IPS-15b (cell line): ENCODE results near the gene PNMA8A.

Source experiments
- H3K27me3 ChIP-seq: one replicate; pipeline ENCODE4 v1.6.1; 2013; ENCODE audit warnings: low read length; ENCODE audit not compliant: control insufficient read depth, insufficient read depth
- H3K36me3 ChIP-seq: one replicate; pipeline ENCODE4 v1.6.1; 2013; ENCODE audit warnings: low read length; ENCODE audit not compliant: control insufficient read depth, insufficient read depth
- H3K4me1 ChIP-seq: one replicate; pipeline ENCODE4 v1.6.1; 2013; ENCODE audit warnings: mild to moderate bottlenecking, low read length; ENCODE audit not compliant: control insufficient read depth, insufficient read depth
- H3K4me3 ChIP-seq: one replicate; pipeline ENCODE4 v1.5.1; 2013; ENCODE audit warnings: low read depth, low read length
- H3K9ac ChIP-seq: one replicate; pipeline ENCODE4 v1.6.1; 2013; ENCODE audit warnings: low read depth, mild to moderate bottlenecking, low read length
- H3K9me3 ChIP-seq: one replicate; pipeline ENCODE4 v1.6.1; 2013; ENCODE audit warnings: mild to moderate bottlenecking, low read length; ENCODE audit not compliant: control insufficient read depth, insufficient read depth

PNMA8A gene

DNA sequence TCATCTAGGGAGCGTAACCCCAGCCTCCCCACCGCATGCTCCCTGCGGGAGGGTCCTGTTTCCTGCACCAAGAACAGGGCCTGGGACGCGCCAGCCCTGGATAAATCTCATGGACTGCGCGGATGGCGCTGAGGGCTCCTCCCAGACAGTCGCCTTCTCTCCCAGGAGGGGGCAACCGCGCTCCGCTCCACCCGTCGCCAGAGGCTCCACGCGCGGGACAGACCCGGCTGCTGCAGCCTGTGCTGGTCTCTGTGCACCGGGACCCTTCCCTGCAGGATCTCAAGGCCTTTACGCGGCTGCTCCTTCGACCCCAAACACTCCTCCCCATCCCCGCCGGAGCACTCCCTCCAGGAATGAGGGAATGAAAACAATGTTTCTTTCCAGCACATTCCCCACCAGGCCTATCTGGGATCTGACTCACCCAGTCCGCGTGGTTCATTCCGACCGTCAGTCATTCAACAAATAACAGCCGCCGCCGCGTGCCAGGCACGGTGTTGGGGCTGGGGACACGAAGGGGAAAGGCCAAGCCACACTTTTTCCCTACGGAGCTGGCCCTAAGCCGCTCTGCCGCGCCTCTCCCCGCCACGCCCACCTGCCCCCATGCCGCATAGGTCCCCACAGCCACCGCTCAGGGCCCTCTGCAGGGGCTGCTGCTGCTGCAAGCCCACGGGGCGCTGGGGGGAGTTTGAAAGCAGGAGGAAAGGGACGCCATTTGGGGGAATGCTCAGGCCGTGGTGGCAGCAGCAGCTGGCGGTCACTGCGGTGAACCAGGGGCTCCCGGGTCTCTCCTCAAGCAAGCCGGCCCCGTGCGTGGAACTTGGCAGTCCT lies 18.3 kb upstream of the PNMA8A start:
- peak overlapping the region; percentile 55 for H3K4me3 ChIP-seq
- H3K9ac ChIP-seq: no peak overlapping the region
- H3K27me3 ChIP-seq: peaks cover 74% of the 10 kb centered on the region

DNA sequence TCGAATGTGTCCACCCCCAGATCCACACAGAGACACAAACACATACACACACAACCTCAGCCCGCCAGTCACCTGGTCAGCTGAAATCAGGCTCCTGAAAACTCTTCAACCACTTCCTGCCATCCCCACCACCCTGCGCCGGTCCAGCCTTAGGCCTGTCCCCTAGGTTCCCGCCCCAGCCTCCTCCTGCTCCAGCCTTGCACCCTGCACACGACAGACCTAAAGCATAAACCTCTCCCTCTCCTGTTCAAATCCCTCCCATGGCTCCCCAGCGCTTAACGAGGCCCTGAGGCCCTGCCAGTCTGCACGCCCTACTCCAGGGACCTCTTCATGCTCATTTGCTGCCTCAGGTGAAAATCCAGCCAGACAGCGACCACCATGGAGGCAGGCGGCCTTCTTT lies 17.2 kb upstream of the PNMA8A start:
- Histone ChIP-seq H3K4me1 (no peaks in the 10 kb centered on the region), H3K4me3 (peak overlapping the region; percentile 55), H3K9me3 (no peaks in the 10 kb centered on the region), H3K27me3 (peaks cover 64% of the 10 kb centered on the region), H3K36me3 (no peaks in the 10 kb centered on the region), H3K9ac (no peak overlapping the region)

More for the DNA sequence above, 18.3 kb upstream of the PNMA8A start:
- H3K36me3 ChIP-seq: no peaks in the 10 kb centered on the region
- no peaks in the 10 kb centered on the region for H3K4me1 ChIP-seq
- H3K9me3 ChIP-seq: no peaks in the 10 kb centered on the region

DNA sequence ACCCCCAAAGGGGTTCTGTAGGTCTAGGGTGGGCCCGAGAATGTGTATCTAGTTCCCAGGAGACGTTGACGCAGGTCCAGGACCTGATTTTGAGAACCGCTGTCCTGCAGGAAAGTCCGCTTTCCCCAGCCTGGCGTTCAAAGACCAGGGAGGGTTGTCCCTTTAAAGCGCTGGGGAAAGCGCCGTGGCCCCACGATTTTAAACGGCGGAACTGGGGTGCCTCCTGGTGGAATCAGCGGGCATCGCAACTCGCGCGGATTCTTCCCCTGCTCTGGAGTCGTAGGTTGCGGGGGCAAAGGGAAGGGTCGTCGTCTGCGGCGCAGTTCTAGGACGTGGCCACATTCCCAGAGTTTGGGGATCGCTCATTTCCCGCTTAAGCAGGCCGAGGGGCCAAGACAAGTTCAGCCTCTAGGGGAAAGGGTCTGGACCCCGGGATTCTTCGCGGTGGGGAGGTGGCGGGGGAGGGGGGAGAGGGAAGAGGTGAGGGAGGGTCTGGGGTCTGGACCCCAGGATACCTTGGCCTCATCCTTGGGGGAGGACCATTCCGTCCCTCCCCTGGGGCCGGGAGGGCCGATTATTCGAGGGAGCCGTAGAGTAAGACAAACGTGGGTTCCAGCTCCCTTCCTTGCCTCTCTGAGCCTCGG lies 16.6 kb upstream of the PNMA8A start:
- Histone ChIP-seq H3K9ac (peak overlapping the region; percentile 47), H3K27me3 (peaks cover 62% of the 10 kb centered on the region), H3K4me1 (no peaks in the 10 kb centered on the region), H3K36me3 (no peaks in the 10 kb centered on the region), H3K4me3 (peak overlapping the region; percentile 55), H3K9me3 (no peaks in the 10 kb centered on the region)

DNA sequence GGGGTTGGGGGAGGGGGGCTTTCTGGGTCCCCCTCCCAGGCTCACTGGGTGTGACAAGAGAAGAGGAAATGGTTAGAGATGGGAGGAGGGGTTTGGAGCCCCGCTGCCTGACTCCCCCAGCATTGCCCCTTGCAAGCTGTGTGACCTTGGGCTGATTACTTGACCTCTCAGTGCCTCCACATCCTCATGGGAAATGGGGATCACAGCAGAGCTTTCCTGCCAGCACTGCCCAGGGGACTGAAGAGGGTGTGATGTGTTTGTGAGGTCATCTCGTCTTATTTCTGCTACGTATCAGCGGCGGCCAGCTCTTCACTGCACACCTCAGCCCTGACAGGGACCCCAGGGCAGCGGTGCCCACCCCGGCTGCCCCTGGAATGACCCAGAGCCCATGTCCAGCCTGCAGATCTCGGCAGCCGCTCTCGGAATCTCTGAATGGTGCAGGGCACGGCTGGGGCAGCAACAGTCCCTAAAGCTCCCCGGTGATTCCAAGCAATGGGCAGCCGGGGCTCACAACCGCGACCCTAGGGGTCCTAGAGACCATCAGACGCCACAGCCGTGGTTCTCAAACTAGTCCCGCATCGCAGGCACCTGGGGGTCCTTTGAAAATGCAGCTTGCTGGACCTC lies 15.9 kb upstream of the PNMA8A start:
- peak overlapping the region; percentile 55 for H3K4me3 ChIP-seq
- H3K9me3 ChIP-seq: no peaks in the 10 kb centered on the region
- H3K36me3 ChIP-seq: no peaks in the 10 kb centered on the region
- H3K27me3 ChIP-seq: peaks cover 56% of the 10 kb centered on the region
- peak overlapping the region; percentile 47 for H3K9ac ChIP-seq
- H3K4me1 ChIP-seq: no peaks in the 10 kb centered on the region

DNA sequence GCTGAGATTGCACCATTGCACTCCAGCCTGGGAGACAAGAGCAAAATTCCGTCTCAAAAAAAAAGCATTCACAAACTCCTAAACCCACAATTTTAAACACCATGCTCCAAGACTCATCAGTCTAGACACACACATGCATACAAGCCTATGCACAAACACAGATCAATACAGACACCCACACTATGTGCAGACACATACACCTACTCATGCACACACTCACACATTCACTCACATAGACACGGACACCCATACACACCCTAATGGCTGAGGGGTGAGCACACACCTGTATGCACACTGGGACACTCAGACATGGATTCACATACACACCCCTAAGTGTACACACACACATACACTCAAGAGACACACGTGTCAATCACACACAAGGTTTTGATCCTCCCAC lies 15.0 kb upstream of the PNMA8A start:
- H3K4me3 ChIP-seq: no peak overlapping the region
- no peaks in the 10 kb centered on the region for H3K4me1 ChIP-seq
- no peaks in the 10 kb centered on the region for H3K9me3 ChIP-seq
- no peak overlapping the region for H3K9ac ChIP-seq
- H3K27me3 ChIP-seq: peaks cover 47% of the 10 kb centered on the region
- H3K36me3 ChIP-seq: no peaks in the 10 kb centered on the region

DNA sequence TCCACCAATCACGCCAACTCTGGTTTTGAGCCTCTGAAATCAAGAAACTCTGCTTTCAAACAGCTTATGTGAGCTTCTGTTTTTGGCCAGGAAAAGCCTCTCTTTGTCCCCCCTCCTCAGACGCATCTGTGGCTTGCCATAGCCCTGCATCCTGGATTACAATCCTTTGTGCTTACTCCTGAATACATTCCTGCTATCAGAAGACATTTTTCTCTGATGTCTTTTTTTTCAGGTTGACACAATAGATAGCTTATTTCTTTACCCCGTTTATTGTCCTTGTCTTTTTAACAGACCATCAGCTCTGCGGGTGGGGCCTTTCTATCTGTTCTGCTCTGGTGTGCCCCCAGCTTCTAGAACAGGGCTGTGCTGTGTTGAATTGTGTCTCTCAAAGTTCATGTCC lies 13.3 kb upstream of the PNMA8A start:
- Histone ChIP-seq H3K27me3 (peaks cover 31% of the 10 kb centered on the region), H3K4me3 (no peak overlapping the region), H3K9me3 (no peaks in the 10 kb centered on the region), H3K4me1 (no peaks in the 10 kb centered on the region), H3K36me3 (no peaks in the 10 kb centered on the region), H3K9ac (no peak overlapping the region)

DNA sequence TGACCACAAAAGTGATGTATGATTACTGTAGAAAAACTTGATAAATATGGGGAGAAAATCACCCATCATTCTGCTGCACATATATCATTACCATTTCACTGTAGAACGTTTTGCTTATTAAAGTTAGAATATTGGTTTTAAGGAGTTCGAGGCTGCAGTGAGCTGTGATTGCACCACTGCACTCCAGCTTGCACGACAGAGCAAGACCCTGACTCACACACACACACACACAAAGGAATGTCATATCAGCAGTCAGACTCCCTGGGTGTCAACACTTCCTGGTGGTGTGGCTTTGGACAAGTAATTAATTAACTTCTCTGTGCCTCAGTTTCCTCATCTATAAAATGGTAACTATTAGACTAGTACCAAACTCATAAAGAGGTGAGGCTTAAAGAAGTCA lies 11.3 kb upstream of the PNMA8A start:
- Histone ChIP-seq H3K9ac (no peak overlapping the region), H3K4me3 (no peak overlapping the region), H3K27me3 (peaks cover 14% of the 10 kb centered on the region), H3K4me1 (no peaks in the 10 kb centered on the region), H3K36me3 (no peaks in the 10 kb centered on the region), H3K9me3 (no peaks in the 10 kb centered on the region)

DNA sequence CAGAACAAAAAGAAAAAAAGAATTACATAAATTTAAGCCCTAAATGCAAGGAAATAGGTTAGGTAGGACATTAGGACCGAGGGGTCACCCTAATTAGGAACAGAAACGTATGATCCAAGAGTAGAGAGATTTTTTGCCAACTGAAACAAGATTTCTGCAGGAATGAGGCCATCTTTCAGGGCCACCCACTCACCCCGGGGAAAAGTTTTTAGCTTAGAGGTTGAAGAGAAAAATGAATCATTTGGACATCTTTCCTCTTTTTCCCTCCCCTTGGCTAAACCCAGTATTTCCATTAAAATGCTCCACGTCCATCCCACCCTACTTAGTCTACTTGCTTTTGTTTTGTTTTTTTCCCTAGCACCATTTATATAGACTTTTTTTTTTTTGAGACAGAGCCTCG lies 10.6 kb upstream of the PNMA8A start:
- Histone ChIP-seq H3K4me3 (no peak overlapping the region), H3K36me3 (no peaks in the 10 kb centered on the region), H3K9me3 (no peaks in the 10 kb centered on the region), H3K27me3 (peaks cover 7% of the 10 kb centered on the region), H3K9ac (no peak overlapping the region), H3K4me1 (no peaks in the 10 kb centered on the region)

DNA sequence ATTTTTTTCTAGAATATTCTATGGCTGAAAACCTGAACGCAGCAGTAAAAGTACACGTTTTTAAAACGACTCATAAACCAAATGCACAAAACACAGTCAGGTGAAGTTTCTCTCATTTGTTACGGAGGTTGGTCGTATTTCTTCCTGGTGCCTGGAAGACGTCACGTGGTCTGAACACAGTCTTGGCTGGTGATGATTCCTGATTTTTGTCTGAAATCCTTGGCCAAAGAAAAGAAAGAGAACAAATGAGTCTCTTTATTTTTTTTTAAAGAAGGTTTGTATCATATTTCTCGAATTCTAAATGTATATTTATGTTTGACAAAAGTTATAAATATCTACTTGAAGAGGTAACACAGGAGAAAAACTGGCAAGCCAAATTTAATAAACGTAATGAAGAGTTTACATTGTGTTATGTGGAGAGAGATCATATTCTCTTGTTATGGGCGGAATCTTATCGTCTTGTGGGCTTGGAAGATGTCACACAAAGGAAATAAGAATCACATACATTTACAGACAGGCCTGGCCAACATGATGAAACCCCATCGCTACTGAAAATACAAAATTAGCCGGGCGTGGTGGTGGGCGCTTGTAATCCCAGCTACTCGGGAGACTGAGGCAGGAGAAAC lies 10.0 kb upstream of the PNMA8A start:
- no peaks in the 10 kb centered on the region for H3K9me3 ChIP-seq
- peaks cover under 1% of the 10 kb centered on the region for H3K27me3 ChIP-seq
- H3K9ac ChIP-seq: no peak overlapping the region
- H3K4me3 ChIP-seq: no peak overlapping the region
- no peaks in the 10 kb centered on the region for H3K36me3 ChIP-seq
- no peaks in the 10 kb centered on the region for H3K4me1 ChIP-seq

DNA sequence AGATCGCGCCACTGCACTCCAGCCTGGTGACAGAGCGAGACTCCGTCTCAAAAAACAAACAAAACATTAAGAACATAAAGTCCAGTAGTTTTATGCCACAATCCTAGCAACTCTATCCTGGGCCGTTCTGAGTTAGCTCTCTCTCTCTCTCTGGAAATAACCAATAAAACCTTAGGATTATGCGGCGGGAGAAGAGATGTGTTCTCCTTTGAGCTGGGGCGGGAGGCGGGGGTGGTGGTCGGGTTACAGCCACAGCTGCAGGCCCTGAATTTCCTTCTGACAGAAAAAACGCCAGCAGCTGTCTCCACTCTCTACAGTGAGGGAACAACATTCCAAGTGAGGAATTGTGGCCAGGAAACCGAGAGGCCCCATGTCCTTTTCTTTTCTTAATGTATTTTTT lies 9.1 kb upstream of the PNMA8A start:
- H3K9ac ChIP-seq: no peak overlapping the region
- no peak overlapping the region for H3K4me3 ChIP-seq
- no peaks in the 10 kb centered on the region for H3K27me3 ChIP-seq
- no peaks in the 10 kb centered on the region for H3K9me3 ChIP-seq
- H3K36me3 ChIP-seq: no peaks in the 10 kb centered on the region
- no peaks in the 10 kb centered on the region for H3K4me1 ChIP-seq

DNA sequence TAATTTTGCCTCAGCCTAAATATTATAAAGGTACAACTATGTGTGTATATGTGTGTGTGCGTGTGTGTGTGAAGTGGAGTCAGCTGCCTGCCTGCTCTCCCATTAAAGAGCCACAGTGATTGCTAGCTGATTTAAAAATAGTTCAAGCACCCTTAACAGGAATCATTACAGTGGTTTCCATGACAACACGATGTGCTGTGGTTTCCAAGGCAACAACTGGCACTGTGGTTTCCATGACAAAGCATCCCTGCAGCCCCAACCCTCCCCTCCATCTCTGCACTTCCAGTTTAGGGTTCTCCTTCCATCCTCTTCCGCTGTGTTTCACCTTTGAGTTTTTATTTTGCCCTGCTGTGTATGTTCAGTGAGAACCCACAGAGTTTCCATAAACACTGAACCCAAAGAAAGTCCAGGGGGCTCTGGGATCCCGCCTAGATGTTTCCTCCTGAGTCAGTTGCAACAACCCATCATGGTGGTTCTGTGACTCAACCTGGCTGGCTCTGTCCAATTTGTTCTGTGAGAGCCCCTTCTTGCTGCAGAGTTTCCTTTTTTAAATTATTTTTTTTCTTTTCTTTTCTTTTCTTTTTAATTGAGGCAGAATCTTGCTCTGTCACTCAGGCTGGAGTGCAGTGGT lies 7.1 kb upstream of the PNMA8A start:
- Histone ChIP-seq H3K4me3 (no peak overlapping the region), H3K36me3 (no peaks in the 10 kb centered on the region), H3K9me3 (no peaks in the 10 kb centered on the region), H3K9ac (no peak overlapping the region), H3K4me1 (no peaks in the 10 kb centered on the region), H3K27me3 (no peaks in the 10 kb centered on the region)
